ENCODE results near the gene MCM5. TPM values are rescaled to one million over a fixed set of nuclear protein-coding genes. Genes with fewer than 3 reads are reported as not detected.
A peak's percentile ranks its signal among the peaks of the same experiment; 100 is the strongest.

The MCM5 gene
- total RNA-seq, 1 experiment from 2014 or later, result 107 TPM

DNA sequence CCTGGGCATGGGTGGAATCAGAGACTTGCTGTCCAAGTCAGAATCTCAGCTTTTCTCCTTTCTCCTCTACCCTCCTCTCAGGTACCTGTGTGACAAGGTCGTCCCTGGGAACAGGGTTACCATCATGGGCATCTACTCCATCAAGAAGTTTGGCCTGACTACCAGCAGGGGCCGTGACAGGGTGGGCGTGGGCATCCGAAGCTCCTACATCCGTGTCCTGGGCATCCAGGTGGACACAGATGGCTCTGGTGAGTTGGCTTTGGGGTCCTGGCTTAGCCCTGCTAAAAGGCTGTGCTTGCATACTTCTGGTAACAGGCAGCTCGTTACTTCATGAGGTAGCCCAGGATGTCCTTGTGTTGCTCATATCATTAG, 10.7 kb downstream of the MCM5 start:
- CTCF ChIA-PET, result no interaction called here
- H3K36me3 Mint-ChIP-seq (ENCODE audit: insufficient read depth, unreplicated experiment), result peaks cover 56% of the 10 kb centered on the region
- H3K27ac Mint-ChIP-seq (ENCODE audit: unreplicated experiment), result peak overlapping the region; percentile 42

DNA sequence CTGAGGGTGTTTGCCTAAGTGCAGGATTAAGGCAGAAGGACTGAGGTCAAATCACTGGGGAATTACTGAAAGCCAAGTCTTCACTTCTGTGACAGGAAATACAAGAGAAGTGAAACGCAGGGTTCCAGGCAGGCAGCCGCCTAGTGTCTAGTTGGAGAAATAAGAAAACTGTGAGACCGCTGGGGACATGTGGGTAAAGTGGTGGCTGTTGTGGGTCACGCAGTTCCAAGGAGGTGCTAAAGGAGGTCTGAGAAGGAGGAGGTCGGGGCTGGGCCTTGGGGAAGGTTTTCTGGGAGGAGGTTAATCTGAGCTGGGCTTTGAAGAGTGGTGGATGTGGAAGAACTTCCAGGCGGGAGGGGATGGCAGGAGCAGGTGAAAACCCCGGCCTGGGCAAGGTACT, 11.2 kb downstream of the MCM5 start:
- H3K9me3 ChIP-seq, result no peaks in the 10 kb centered on the region
- no TSS peak for BruUV-seq (replicated peaks)
- no peaks in the 10 kb centered on the region for H3K27me3 ChIP-seq (replicated peaks; ENCODE audit: control insufficient read depth, insufficient read depth, low read length)
- TF ChIP-seq, protein P1, sequence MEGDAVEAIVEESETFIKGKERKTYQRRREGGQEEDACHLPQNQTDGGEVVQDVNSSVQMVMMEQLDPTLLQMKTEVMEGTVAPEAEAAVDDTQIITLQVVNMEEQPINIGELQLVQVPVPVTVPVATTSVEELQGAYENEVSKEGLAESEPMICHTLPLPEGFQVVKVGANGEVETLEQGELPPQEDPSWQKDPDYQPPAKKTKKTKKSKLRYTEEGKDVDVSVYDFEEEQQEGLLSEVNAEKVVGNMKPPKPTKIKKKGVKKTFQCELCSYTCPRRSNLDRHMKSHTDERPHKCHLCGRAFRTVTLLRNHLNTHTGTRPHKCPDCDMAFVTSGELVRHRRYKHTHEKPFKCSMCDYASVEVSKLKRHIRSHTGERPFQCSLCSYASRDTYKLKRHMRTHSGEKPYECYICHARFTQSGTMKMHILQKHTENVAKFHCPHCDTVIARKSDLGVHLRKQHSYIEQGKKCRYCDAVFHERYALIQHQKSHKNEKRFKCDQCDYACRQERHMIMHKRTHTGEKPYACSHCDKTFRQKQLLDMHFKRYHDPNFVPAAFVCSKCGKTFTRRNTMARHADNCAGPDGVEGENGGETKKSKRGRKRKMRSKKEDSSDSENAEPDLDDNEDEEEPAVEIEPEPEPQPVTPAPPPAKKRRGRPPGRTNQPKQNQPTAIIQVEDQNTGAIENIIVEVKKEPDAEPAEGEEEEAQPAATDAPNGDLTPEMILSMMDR (IDR thresholded peaks at IDR 0.05; ENCODE audit: insufficient read depth in 1 of 2, low read depth in 1 of 2, low read length in 1 of 2, severe bottlenecking in 1 of 2, unreplicated experiment in 1 of 2), result peak in 1 of 2 experiments; percentile 16
- no peak overlapping the region for H3K4me3 ChIP-seq (ENCODE audit: low read depth, low read length)
- CTCF ChIA-PET, result no interaction called here
- no peak for DNase-seq
- Mint-ChIP-seq H3K36me3 (ENCODE audit: insufficient read depth, unreplicated experiment) (peaks cover 58% of the 10 kb centered on the region), H3K9me3 (ENCODE audit: unreplicated experiment) (no peaks in the 10 kb centered on the region), H3K27me3 (ENCODE audit: insufficient read depth, unreplicated experiment) (no peaks in the 10 kb centered on the region), H3K4me3 (ENCODE audit: unreplicated experiment) (no peak overlapping the region), H3K27ac (ENCODE audit: unreplicated experiment) (peak overlapping the region; percentile 42), H3K4me1 (ENCODE audit: low read depth, unreplicated experiment) (peaks cover 6% of the 10 kb centered on the region)
- intact Hi-C loops (cut with micrococcal nuclease; ENCODE audit: unreplicated experiment), result loop anchor here (5.0 kb wide), 1 partner anchor 59 kb away; no protein-coding TSS in a partner anchor
- H3K36me3 ChIP-seq (ENCODE audit: control insufficient read depth, insufficient read depth, low read length), result peaks cover 3% of the 10 kb centered on the region
- POLR2A ChIA-PET, result no interaction called here
- no peaks in the 10 kb centered on the region for H3K4me1 ChIP-seq

More for the DNA sequence above, 10.7 kb downstream of the MCM5 start:
- Histone ChIP-seq H3K9me3 (no peaks in the 10 kb centered on the region), H3K27me3 (replicated peaks; ENCODE audit: control insufficient read depth, insufficient read depth, low read length) (no peaks in the 10 kb centered on the region), H3K4me1 (no peaks in the 10 kb centered on the region), H3K36me3 (ENCODE audit: control insufficient read depth, insufficient read depth, low read length) (peaks cover 3% of the 10 kb centered on the region), H3K4me3 (ENCODE audit: low read depth, low read length) (no peak overlapping the region)
- Mint-ChIP-seq H3K4me3 (ENCODE audit: unreplicated experiment) (no peak overlapping the region), H3K9me3 (ENCODE audit: unreplicated experiment) (no peaks in the 10 kb centered on the region), H3K27me3 (ENCODE audit: insufficient read depth, unreplicated experiment) (no peaks in the 10 kb centered on the region), H3K4me1 (ENCODE audit: low read depth, unreplicated experiment) (peaks cover 6% of the 10 kb centered on the region)
- intact Hi-C loops (cut with micrococcal nuclease; ENCODE audit: unreplicated experiment), result loop anchor here (5.0 kb wide), 1 partner anchor 58 kb away; no protein-coding TSS in a partner anchor
- BruUV-seq (replicated peaks), result no TSS peak
- TF ChIP-seq, protein P1 (IDR thresholded peaks at IDR 0.05; ENCODE audit: insufficient read depth in 1 of 2, low read depth in 1 of 2, low read length in 1 of 2, severe bottlenecking in 1 of 2, unreplicated experiment in 1 of 2), result no peak
- POLR2A ChIA-PET, result interaction anchor here (0.6 kb wide), 1 partner anchor 46 kb away, joined by 4 read pairs; no protein-coding TSS in a partner anchor
- no peak for DNase-seq

DNA sequence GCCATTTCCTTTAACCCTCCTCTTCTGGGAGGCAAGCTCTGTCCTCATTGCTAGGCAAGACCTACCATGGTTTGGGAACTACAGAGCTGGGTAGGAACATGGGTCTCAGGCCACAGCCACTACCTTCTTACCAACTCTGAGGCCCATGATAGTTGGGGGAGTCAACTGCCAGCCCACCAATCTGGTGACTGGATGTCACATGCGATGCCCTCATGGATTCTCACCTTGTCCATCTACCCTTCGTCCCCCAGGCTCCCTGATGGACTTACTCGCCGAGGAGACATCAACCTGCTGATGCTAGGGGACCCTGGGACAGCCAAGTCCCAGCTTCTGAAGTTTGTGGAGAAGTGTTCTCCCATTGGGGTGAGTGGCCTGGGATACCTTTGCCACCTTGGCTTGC, 13.7 kb downstream of the MCM5 start:
- CTCF ChIA-PET, result no interaction called here
- Mint-ChIP-seq H3K27ac (ENCODE audit: unreplicated experiment) (no peak overlapping the region), H3K4me1 (ENCODE audit: low read depth, unreplicated experiment) (peaks cover 6% of the 10 kb centered on the region), H3K36me3 (ENCODE audit: insufficient read depth, unreplicated experiment) (peaks cover 42% of the 10 kb centered on the region), H3K27me3 (ENCODE audit: insufficient read depth, unreplicated experiment) (no peaks in the 10 kb centered on the region), H3K4me3 (ENCODE audit: unreplicated experiment) (no peak overlapping the region), H3K9me3 (ENCODE audit: unreplicated experiment) (no peaks in the 10 kb centered on the region)
- DNase-seq, result no peak
- H3K27me3 ChIP-seq (replicated peaks; ENCODE audit: control insufficient read depth, insufficient read depth, low read length), result no peaks in the 10 kb centered on the region
- POLR2A ChIA-PET, result no interaction called here
- H3K36me3 ChIP-seq (ENCODE audit: control insufficient read depth, insufficient read depth, low read length), result peaks cover 3% of the 10 kb centered on the region
- no TSS peak for BruUV-seq (replicated peaks)
- no peaks in the 10 kb centered on the region for H3K4me1 ChIP-seq
- intact Hi-C loops (cut with micrococcal nuclease; ENCODE audit: unreplicated experiment), result loop anchor here (5.0 kb wide), 1 partner anchor 61 kb away; no protein-coding TSS in a partner anchor
- H3K9me3 ChIP-seq, result no peaks in the 10 kb centered on the region
- H3K4me3 ChIP-seq (ENCODE audit: low read depth, low read length), result no peak overlapping the region
- TF ChIP-seq, protein P1 (IDR thresholded peaks at IDR 0.05; ENCODE audit: insufficient read depth in 1 of 2, low read depth in 1 of 2, low read length in 1 of 2, severe bottlenecking in 1 of 2, unreplicated experiment in 1 of 2), result no peak
